Fibroblast of mammary gland (primary cell): ENCODE measurements around the gene FGD5.

ENCODE experiments used
- DNase-seq: peaks from one replicate; pipeline ENCODE4 v3.0.0-alpha.2; 2010; ENCODE audit warnings: low read depth
- H3K4me3 ChIP-seq: 2 replicates; pipeline ENCODE4 v1.5.1; 2011; ENCODE audit warnings: low read depth, mild to moderate bottlenecking, low read length, moderate library complexity; ENCODE audit not compliant: control insufficient read depth
- CTCF ChIP-seq: conservative IDR thresholded peaks from 2 replicates; pipeline ENCODE4 v1.5.1; 2011; ENCODE audit warnings: low read depth, low read length, inconsistent platforms; ENCODE audit not compliant: control insufficient read depth, insufficient read depth

Gene FGD5

GRCh38 chr3:14801031-14801430 lies 17.7 kb upstream of the FGD5 start:
- no peak overlapping the region for H3K4me3 ChIP-seq
- TF ChIP-seq CTCF, result no peak
- no peak for DNase-seq

GRCh38 chr3:14801668-14802380 lies 16.9 kb upstream of the FGD5 start:
- DNase-seq, result no peak
- no peak for TF ChIP-seq CTCF
- H3K4me3 ChIP-seq, result no peak overlapping the region

- H3K4me3 ChIP-seq, result no peak overlapping the region
- TF ChIP-seq CTCF, result no peak
These were observed 16.4 kb upstream of the FGD5 start for GRCh38 chr3:14802381-14802731.

DNA sequence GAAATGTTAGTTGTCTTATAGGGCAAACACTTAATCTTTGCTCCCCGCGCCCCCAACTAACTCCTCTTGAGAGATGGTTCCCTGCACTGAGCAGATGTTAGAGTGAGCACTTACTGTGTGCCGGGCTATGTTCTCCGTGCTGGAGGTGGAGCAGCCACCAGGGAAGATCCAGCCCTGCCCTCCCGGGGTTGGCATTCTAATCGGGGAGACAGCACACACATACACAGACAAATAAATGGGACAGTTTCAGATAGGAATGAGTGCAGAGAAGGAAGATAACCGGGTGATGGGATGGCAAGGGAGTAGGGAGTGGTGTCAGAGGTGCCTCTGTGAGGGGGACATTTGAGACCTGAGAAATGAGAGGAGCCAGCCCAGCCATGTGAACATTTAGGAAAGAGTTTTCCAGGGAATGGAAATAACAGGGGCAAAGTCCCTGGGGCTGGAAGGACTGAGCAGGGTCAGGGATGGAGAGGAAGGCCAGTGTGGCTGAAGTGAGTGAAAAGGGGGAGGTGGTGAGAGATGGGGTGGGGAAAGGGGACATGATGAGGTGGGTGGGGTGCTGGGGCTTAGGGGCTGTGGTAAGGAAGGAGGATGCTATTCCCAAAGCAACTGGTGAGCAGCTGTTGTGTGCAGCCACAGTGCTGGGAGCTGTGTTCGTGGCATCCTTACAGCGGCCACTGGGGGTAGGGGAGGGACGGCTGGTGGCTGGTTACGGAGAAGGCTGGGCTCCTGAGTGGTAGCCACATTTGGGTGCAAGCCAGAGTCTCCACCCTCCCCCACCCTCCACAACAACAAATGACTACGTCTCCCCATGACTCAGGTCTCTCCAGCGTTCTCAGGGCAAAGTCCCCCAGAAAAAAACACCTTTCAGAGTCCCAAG lies 15.4 kb upstream of the FGD5 start:
- no peak for TF ChIP-seq CTCF
- H3K4me3 ChIP-seq, result no peak overlapping the region
- no peak for DNase-seq

More at GRCh38 chr3:14802381-14802731, 16.4 kb upstream of the FGD5 start:
- DNase-seq, result no peak

DNA sequence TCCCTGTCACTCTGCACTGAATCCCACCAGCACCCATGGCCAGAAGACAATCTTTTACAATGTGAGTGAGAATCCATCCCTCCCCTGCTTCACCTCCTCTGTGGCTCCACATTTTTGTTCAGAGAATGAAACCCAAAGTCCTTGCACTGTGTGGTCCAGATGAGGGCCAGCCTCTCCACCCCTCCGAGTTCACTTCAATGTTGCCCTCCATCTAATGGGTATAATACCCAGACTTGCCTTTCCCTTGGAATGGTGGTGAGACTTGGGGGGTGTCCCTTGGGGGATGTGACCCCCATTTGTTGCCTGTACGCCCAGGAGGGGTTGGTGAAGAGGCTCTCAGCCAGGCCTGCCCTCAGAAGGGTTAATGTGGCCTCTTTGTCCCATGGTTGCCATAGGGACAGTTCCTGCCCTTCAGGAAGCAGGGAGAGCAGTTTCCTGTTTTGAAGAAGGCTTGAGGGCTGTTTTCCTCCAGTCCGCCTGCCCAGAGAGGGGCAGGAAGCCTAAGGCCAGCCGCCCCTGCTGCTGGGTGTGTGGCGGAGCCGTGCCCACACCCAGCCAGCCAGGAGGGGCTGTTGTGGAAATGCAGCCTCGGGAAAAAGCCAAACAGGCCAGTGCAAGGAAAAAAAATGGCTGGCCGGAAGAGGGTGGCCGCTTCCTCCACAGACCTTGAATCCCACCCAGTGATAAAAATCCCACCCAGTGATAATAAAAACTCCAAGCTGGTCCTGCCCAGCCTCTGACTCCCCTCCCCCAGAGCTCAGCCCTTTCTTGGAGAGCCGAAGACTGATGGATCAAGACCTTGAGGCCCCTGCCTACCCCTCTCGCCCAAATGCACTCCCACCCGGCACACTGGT lies 14.6 kb upstream of the FGD5 start:
- no peak for TF ChIP-seq CTCF
- no peak overlapping the region for H3K4me3 ChIP-seq
- DNase-seq, result no peak

GRCh38 chr3:14804835-14805780 lies 13.7 kb upstream of the FGD5 start:
- TF ChIP-seq CTCF, result no peak
- no peak for DNase-seq
- H3K4me3 ChIP-seq, result no peak overlapping the region
